ENCODE measurements around the gene IRGC.
A peak's percentile ranks its signal among the peaks of the same experiment; 100 is the strongest.
"Not testable (repeated sequence)": the region's sequence is repeated elsewhere in the genome, so short reads cannot be mapped to it uniquely, and the experiment has no call there.

IRGC gene

GRCh38 chr19:43755256-43755801 is 39.5 kb downstream of the IRGC start:
- DNase-seq = peak; percentile 40

DNA sequence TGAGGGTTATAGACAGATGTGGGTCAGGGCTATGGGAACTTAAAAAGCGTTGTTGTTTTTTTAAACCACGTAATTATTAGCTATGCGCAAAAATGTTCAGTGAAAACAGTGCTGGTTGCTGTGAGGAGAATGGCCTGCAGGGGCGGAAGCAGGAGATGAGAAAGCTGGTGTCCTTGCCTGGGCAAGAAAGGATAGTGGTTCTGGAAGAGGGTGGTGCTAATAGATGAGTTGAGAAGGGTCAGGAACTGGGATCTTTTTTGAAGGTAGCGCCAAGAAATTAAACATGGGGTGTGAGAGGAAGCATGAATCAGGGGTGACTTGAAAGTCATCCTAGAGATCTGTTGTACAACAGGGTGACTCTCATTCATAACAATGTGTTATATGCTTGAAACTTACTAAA is 43.6 kb downstream of the IRGC start:
- no peak for DNase-seq

GRCh38 chr19:43760941-43761340 is 45.1 kb downstream of the IRGC start:
- no peak for DNase-seq

DNA sequence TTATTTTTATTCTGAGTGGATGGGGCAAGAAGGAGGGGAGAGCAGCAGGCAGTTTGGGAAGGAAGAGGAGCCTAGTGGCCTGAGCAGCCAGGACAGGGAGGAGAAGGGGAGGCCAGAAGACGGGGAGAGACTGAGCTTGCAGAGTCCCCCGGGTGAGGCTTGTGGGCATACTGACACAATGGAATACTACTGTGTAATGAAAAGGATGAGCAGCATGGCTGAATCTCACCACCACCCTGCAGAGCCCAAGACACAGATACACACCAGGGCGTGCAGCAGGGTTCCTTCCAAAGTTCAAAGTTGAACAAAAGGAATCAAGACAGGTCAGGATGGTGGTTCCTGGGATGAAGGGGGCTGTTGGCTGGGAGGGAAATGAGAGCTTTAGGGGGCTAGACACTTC is 46.9 kb downstream of the IRGC start:
- DNase-seq = no peak

DNA sequence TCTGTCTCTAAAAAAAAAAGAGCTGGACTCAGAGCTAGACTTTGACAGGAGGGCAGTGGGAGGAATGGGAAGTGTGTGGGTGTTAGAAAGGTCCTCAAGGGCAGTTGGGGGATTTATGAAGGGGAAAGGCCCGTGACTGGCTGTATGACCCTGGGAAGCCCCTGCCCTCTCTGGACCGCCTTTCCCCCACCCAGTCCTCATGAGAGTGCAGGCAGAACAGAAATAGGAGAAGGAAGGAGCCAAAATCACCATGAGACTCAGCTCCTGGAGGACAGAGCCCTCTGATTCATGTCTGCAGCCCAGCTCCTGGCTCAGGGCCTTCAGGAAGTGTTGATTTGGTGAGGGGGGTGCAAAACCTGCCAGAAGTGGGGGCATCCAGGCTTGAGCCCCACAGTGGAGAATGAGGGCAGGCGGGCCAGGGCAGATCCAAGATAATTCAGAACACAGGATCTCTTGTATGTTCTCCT is 47.6 kb downstream of the IRGC start:
- no peak for DNase-seq

DNA sequence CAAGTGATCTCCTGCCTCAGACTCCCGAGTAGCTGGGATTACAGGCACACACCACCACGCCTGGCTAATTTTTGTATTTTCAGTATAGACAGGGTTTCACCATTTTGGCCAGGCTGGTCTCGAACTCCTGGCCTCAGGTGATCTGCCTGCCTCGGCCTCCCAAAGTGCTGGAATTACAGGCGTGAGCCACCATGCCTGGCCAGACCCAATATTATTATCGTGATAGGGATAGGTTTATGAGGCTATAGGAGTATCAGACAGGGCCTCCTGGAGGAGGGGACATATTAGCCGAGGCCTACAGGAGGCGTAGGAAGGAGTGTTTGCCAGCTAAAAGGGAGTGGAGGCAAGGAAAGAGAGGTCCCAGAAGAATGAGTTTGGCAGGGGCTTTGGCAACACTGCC is 48.8 kb downstream of the IRGC start:
- not testable (repeated sequence) for DNase-seq

- DNase-seq = peak; percentile 85
Observed at GRCh38 chr19:43765109-43765876, 49.4 kb downstream of the IRGC start.

GRCh38 chr19:43766755-43767043 is 50.8 kb downstream of the IRGC start:
- no peak for DNase-seq

DNA sequence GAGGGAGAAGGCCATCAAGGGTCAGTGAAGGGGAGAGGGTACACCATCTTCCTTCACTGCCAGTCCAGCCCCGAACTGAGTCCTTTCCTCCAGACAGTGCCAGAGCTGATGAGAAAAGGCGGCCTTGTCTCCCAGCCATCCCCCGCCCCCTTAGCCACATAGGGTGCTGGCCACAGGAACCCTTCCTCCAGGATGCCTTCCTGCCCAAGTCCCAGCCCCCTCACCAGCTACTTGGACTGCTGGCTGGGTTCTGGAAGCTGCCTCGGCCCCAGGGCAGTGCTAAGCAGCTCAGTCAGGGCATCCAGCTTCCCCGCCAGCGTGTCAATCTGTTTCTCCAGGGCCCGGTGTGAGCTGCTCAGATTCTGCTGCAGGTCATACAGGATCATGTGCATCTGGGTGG is 51.4 kb downstream of the IRGC start:
- DNase-seq = no peak

- DNase-seq = no peak
Observed at GRCh38 chr19:43767818-43768217, 51.9 kb downstream of the IRGC start.

DNA sequence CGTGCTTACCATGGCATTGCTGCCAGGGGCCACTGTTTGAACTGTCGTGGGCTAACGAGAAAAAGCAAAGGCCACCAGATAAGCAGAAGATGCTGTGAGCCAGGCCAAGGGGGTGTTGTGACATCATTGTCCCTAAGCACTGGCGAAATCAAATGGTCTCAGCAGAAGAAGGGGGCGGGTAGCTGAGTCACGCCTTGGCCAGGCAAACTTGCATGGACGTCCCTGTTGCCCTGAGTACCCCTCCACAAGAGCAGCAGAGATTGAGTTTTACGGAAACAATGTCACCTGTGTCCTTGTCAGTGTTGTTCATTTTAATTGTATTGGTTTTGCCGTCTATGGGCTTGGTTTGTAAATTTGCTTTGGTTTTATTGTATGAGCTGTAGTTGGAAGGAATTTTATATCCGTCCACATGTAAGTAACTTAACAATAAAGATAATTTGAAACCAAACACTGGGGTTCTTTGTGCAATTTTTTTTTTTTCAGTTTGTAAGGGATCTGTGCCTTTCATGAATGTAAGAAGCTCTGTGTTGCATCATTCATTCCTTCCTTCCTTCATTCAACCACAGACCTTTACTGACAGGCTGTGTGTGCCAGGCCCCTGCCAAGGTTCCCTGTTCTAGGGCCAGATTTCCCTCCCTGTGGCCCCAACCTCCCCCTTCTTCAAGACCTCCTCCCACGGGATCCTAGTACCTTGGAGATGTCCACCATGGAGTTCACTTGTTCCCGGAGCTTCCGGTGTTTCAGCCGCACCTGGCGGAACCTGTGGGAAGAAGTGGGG is 52.6 kb downstream of the IRGC start:
- DNase-seq = no peak

DNA sequence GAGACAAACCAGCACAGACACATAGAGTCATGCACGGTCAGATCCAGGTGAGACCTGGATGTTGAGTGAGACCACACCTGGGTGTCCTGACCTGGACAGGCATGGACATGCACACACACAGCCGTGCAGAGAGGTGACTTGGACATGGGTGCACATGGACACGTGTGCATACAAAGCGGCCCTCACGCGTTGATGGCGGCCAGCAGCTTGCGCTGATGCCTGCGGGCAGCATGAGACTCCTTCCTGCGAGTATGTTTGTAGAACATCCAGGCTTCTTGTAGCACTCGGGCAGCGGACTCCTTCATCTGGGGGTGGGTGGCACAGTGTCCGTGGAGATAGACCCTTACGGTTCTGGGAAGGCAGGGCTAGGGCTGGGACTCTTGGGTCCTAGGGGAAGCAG is 53.4 kb downstream of the IRGC start:
- DNase-seq = no peak

Measured in SIG-M5 (cell line).